ENCODE results near the gene P4HA2.

P4HA2 gene

GRCh38 chr5:132223861-132224260, 3.8 kb downstream of the P4HA2 start:
- no peak for ATAC-seq
- TF ChIP-seq ZC3H10 (CRISPR knock-in tag; IDR thresholded peaks at IDR 0.05), result no peak
- no peak for TF ChIP-seq TOX (CRISPR knock-in tag; IDR thresholded peaks at IDR 0.05; ENCODE audit: borderline replicate concordance)
- no peak for TF ChIP-seq TSHZ2 (CRISPR knock-in tag; IDR thresholded peaks at IDR 0.05)
- TF ChIP-seq GLIS3 (CRISPR knock-in tag; IDR thresholded peaks at IDR 0.05), result no peak
- no peak for TF ChIP-seq TCF4 (CRISPR knock-in tag; IDR thresholded peaks at IDR 0.05; ENCODE audit: borderline replicate concordance)
- no peak for TF ChIP-seq RARB (CRISPR knock-in tag; IDR thresholded peaks at IDR 0.05)
- no peak for TF ChIP-seq CSDC2 (CRISPR knock-in tag; IDR thresholded peaks at IDR 0.05)
- no peak for TF ChIP-seq ISL1 (CRISPR knock-in tag; IDR thresholded peaks at IDR 0.05)
- no peak for TF ChIP-seq SNAI2 (CRISPR knock-in tag; IDR thresholded peaks at IDR 0.05)
- no peak for TF ChIP-seq ARNTL (CRISPR knock-in tag; IDR thresholded peaks at IDR 0.05; ENCODE audit: borderline replicate concordance, low read depth)
- no peak for TF ChIP-seq ZNF8 (CRISPR knock-in tag; IDR thresholded peaks at IDR 0.05)
- no peak for TF ChIP-seq ESRRG (CRISPR knock-in tag; IDR thresholded peaks at IDR 0.05)
- no peak for TF ChIP-seq ZFP3 (CRISPR knock-in tag; IDR thresholded peaks at IDR 0.05)
- TF ChIP-seq ZNF565 (CRISPR knock-in tag; conservative IDR thresholded peaks at IDR 0.05; ENCODE audit: low read depth), result no peak
- no peak for TF ChIP-seq CSRNP3 (CRISPR knock-in tag; IDR thresholded peaks at IDR 0.05)
- no peak for TF ChIP-seq PPARA (CRISPR knock-in tag; IDR thresholded peaks at IDR 0.05; ENCODE audit: borderline replicate concordance)
- TF ChIP-seq ZFP30 (CRISPR knock-in tag; IDR thresholded peaks at IDR 0.05), result no peak
- no peak for TF ChIP-seq POU6F1 (CRISPR knock-in tag; IDR thresholded peaks at IDR 0.05; ENCODE audit: borderline replicate concordance, low read depth)

DNA sequence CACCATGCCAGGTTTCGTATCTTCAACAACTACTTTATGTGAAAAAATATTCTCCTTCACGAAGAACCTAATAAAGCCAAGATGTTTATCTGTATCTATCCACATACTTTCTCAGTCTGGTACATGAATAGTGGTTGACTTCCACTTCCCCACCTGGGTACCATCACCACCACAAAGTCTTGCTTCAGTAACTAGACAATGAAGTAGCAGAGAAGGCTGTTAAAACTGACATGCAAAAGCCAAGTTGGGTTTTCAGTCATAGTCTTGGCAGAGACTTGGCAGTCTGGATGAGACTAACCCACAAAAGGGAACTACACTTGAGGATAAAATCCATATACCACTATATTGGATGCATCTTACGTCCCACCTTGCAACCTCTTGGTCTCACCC, 5.0 kb downstream of the P4HA2 start:
- TF ChIP-seq CSRNP3 (CRISPR knock-in tag; IDR thresholded peaks at IDR 0.05), result no peak
- no peak for TF ChIP-seq BACH2 (CRISPR knock-in tag; IDR thresholded peaks at IDR 0.05; ENCODE audit: borderline replicate concordance)
- TF ChIP-seq ISL1 (CRISPR knock-in tag; IDR thresholded peaks at IDR 0.05), result no peak
- no peak for TF ChIP-seq CSDC2 (CRISPR knock-in tag; IDR thresholded peaks at IDR 0.05)
- TF ChIP-seq ZFP3 (CRISPR knock-in tag; IDR thresholded peaks at IDR 0.05), result no peak
- TF ChIP-seq ZNF8 (CRISPR knock-in tag; IDR thresholded peaks at IDR 0.05), result no peak
- no peak for TF ChIP-seq ZNF70 (CRISPR knock-in tag; IDR thresholded peaks at IDR 0.05)
- no peak for TF ChIP-seq PPARA (CRISPR knock-in tag; IDR thresholded peaks at IDR 0.05; ENCODE audit: borderline replicate concordance)
- no peak for TF ChIP-seq ZNF565 (CRISPR knock-in tag; conservative IDR thresholded peaks at IDR 0.05; ENCODE audit: low read depth)
- TF ChIP-seq ZFP30 (CRISPR knock-in tag; IDR thresholded peaks at IDR 0.05), result no peak
- no peak for ATAC-seq

DNA sequence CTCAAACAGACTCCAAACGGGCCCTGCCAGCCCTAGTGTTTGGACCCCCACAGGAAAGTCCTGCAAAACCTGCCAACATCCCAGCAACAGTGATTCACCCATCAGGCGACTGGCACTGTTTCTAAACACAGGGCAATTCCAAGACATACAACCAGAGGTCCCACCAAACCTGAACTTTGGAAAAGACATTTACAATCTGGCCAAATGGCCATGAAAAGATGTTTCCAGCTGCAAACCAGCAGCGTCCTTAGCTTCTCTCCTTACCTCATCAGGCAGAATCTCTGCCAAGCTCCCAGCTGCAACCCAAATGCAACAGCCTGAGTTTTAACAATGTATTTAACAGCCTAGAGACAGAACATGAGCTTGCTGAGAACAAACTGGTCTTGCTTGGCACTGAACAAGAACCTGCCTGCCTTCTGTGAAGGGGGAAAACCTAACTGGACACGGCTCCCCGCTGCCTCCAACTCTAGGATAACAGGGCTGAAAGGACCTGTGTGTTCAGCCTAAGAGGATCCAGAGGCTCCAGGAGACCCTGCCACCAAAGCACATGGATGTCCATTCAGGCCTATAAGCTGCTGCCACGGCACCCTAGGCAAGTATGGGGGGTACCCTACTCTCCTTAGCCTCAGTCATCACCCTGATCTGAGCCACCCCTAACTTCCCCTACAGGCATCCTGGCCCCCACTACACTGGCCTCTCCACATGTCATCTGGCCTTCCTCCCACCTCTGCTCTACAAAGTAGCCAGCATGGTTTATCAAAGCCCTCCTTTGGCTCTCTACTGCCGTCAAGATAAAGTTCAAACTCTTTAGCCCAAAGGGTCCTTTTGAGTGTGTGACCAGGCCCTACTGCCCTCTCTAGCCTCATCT, 5.6 kb downstream of the P4HA2 start:
- ATAC-seq, result no peak; the same call in 2 of the 3 replicates
- TF ChIP-seq PATZ1 (CRISPR knock-in tag; IDR thresholded peaks at IDR 0.05; ENCODE audit: borderline replicate concordance), result no peak
- no peak for TF ChIP-seq OSR1 (CRISPR knock-in tag; IDR thresholded peaks at IDR 0.05)
- no peak for TF ChIP-seq ARNTL (CRISPR knock-in tag; IDR thresholded peaks at IDR 0.05; ENCODE audit: borderline replicate concordance, low read depth)
- TF ChIP-seq SNAI2 (CRISPR knock-in tag; IDR thresholded peaks at IDR 0.05), result no peak
- TF ChIP-seq TSHZ2 (CRISPR knock-in tag; IDR thresholded peaks at IDR 0.05), result no peak
- no peak for TF ChIP-seq TCF4 (CRISPR knock-in tag; IDR thresholded peaks at IDR 0.05; ENCODE audit: borderline replicate concordance)
- no peak for TF ChIP-seq ESRRG (CRISPR knock-in tag; IDR thresholded peaks at IDR 0.05)
- TF ChIP-seq ZFP30 (CRISPR knock-in tag; IDR thresholded peaks at IDR 0.05), result no peak
- no peak for TF ChIP-seq POU6F1 (CRISPR knock-in tag; IDR thresholded peaks at IDR 0.05; ENCODE audit: borderline replicate concordance, low read depth)
- no peak for TF ChIP-seq RARB (CRISPR knock-in tag; IDR thresholded peaks at IDR 0.05)

All from SK-N-SH treated with all-trans-retinoic acid at 6 μM for 48 hours (cell line).